Measurements from ENCODE around the gene ATP5MC3. TPM values are rescaled to one million over a fixed set of nuclear protein-coding genes. Genes with fewer than 3 reads are reported as not detected.

Gene ATP5MC3
- total RNA-seq, 2 experiments from 2014 or later: 458 to 462 TPM

DNA sequence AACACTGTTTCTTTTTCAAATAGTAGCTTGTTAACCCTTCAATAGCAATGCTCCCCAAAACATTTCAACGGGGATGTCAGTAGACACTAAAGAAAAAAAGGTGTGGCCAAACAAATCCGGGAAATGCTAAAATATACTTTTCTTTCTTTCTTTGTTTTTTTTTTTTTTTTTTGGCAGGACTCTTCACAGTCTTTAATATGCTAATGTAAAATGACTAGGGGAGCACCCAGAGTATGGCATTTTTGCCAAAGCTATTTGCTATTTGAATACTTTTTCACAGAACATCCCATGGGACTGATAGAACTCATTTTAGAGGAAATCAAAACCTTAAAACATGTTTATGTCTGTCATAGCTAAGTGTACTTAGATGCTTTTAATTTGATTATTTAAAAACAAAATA lies 45.6 kb downstream of the ATP5MC3 start:
- POLR2A ChIA-PET: no interaction called here
- CTCF ChIA-PET: interaction anchor here (0.7 kb wide), 1 partner anchor 447 kb away, joined by 3 read pairs; no protein-coding TSS in a partner anchor

DNA sequence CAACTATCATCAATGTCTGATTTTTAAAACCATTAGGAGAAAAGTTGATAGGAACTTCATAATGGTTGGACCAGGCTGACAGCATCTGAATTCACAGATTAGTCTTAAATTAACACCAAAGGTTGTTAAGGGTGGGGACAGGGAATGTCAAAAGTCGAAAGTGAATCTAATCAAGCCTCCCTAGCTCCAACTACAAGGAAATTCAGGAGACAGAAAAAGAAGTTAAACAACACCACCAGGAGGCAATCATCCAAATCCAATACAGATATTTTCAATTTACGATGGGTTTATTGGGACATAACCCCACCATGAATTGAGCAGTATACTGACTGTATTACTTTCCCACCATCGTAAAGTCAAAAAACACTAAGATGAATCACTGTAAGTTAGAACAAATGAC lies 46.3 kb downstream of the ATP5MC3 start:
- POLR2A ChIA-PET: no interaction called here
- CTCF ChIA-PET: no interaction called here

DNA sequence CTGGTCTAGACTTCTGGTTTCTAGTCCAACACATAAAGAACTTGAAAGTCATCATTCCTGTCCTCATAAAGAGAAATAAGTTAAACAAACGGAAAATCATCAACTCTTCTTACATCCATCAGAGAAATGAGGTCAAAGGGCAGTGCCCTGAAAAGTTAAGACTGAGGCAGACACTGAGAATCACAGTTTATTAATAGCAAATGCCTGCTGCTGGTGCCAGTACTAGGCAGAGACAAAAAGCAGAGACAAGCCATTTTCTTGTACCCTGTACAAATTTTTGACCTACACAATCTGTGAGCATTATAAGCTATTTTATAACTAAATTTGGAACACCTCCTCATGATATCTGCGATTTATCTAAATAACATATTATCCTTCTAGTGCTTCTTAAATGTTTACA lies 50.3 kb downstream of the ATP5MC3 start:
- CTCF ChIA-PET: no interaction called here
- POLR2A ChIA-PET: no interaction called here

DNA sequence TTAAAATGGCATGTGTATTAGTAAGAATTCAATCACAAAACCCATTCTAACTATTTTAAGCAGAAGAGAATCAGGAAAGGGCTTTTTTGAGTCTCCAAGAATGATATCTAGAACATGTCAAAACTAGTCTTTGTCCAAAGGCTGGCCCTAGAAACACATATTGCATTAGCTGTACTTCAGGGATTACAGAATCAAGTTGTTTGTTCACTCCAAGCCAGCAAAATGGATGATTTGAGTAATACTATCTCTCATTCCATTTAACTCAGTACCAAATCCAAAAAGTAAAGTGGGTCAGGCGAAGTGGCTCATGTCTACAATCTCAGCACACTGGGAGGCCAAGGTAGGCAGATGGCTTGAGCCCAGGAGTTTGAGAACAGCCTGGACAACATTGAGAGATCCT lies 54.8 kb downstream of the ATP5MC3 start:
- POLR2A ChIA-PET: no interaction called here
- CTCF ChIA-PET: no interaction called here

Other genes with a start within 250 kb of the ATP5MC3 start
- gene CHN1, start 176.3 kb downstream of the ATP5MC3 start, total RNA-seq: 10 to 100 TPM; 16.6 to 17.3 TPM
- 10 to 100 TPM; 49.8 to 52.4 TPM for gene ATF2, start 13.5 kb downstream of the ATP5MC3 start, total RNA-seq

Data from activated CD8-positive, alpha-beta memory T cell treated with anti-CD3 and anti-CD28 coated beads for 36 hours (primary cell).